HG03045 (cell line): ENCODE data around the gene NAPA.

ENCODE experiments used
- ATAC-seq: cut with Tn5 transposase; IDR thresholded peaks from one replicate; pipeline ENCODE4 v1.9.1; 2021; ENCODE audit warnings: mild to moderate bottlenecking, moderate library complexity; ENCODE audit not compliant: unreplicated experiment

NAPA gene

DNA sequence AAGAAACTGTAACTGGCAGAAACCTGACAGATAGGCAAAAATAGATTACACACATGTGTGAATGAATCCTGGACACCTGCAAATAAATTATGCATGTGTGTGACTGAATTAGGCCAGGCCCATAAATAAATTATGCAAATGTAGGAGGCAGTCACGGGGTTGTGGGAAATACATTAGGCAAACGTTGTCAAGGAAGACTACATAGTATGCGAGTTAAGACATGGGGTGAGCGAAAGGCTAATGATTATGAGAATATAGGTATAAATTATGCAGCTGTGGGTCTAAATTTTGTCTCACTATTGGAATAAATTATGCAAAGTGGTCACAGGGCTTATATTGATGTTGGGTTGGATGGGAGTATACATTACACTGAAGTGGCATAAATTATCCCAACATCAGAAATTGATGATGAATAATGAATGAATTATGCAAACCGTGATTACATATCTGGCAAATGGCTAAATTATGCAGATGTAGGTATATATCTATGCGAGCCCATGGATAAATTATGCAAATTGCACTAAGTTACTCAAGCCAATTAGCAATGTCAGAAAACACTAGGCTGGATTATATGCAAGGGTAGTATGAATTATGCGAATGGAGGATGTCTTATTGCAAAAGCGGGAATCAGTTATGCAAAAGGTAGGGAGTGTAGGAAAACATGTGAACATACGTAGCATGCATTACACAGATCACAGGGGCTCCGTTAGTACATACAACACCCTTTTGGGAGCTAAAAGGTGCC, 50.0 kb downstream of the NAPA start:
- no peak for ATAC-seq

DNA sequence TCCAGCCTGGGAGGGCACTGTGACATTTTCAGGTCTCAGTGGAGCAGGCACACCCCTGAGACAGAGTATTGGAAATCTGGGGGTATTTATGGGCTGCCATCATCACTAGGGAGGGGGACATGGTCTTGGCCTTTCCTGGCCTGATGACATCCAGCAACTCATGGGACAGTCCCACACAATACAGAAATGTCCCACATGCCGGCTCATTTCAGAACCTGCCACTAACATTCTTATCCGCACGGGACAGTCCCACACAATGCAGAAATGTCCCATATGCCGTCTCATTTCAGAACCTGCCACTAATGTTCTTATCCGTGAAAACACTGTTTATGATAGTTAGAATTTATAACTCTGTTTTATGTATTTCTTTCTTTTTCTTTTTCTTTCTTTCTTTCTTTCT, 53.0 kb downstream of the NAPA start:
- ATAC-seq = no peak

DNA sequence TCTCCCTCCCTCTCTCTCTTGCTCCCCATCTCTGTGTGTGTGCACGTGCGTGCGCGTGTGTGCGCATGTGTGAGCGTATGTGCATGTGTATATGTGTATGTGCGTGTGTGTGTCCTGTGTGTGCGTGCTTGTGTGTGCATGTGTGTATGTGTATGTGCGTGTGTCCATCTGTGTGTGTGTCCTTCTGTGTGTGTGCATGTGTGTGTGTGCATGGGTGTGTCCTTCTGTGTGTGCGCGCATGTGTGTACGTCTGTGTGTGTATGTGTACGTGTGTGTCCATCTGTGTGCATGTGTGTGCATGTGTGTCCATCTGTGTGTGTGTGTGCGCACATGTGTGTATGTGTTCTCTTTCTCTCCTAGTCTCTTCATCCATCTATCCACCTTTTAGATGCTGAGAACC, 55.4 kb downstream of the NAPA start:
- no peak for ATAC-seq

DNA sequence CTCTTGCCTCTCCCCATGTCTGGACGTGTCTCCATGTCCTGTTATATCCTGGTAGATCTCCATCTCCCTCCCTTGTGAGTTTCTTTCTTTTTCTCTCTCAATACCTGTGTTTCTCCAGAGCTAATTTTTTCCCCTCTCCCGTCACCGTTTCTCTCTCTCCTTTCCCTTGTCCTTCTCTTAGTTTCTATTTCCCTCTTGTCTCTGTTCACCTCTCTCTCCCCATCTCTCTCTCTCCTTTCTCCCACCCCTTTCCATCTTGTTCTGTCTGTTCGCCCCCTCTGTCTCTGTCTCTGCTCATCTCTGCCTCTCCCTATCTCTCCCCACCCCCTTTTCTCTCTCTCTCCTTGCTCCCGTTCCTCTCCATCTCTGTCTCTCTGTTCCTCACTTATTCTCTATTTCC, 56.2 kb downstream of the NAPA start:
- no peak for ATAC-seq

DNA sequence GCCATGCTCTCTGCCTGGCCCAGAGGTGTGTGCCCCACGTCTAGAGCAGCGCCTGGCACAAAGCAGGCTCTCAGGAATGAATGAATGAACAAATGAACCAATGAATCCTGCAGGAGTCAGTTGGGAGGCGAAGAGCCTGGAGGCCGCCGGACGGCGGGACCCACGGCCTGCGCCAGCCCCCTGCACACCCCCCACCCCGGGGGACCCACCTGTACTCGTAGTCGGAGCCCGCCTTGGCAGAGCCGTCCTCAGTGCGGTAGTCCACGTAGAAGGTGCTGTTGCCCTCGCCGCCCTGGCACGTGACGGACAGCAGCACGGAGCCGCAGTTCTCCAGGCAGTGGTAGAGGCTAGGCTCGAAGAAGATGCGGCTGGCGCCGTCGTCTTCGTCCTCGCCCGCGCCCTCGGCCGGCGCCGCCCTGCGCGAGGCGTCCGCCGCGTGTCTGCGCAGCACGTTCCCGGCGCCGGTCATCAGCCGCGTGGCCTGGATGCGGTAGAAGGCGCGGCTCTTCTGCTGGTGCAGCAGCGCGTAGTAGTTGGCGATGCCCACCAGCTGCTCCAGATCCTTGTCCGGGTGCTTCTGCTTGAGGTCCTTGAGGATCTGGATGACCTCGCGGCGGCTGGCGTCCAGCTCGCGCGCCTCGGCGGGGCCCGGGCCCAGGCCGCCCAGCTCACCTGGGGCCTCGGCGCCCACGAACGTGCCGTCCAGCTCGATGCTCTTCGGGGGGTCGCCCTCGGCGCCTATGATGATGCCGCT, 58.0 kb downstream of the NAPA start:
- no peak for ATAC-seq

DNA sequence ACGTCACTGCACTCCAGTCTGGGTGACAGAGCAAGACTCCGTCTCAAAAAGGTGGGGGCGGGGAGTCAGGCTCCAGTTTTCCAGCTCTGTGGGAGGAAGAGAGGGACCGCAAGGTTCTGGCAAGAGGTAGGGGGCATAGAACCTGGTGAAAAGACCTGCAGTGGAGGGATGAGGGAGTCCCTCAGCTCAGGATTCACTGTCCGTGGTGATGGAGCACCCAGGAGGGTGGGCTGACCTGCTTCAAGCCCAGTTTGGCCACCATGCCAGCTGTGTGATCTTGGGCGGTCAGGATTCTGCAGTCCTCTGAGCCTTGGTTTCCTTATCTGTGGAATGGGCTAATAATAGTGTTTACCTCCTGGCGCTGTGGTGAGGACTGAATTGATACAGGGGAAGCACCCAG, 64.4 kb downstream of the NAPA start:
- ATAC-seq = no peak

DNA sequence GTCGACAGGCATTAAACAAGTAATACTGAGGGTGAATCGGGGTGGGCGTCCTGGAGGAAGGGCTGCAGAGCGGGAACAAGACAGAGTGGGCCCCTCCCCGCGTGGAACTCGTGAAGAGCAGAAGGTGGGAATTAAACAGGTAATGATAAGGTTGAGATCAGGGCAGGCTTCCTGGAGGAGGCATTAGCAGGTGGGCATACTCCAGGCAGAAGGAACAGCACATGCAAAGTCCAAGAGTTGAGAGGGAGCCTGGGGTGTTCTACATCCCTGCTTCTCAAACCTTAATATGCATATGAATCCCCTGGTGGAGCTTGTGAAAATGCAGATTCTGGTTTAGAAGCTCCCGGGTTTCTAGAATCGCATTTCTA, 66.5 kb downstream of the NAPA start:
- ATAC-seq = no peak

DNA sequence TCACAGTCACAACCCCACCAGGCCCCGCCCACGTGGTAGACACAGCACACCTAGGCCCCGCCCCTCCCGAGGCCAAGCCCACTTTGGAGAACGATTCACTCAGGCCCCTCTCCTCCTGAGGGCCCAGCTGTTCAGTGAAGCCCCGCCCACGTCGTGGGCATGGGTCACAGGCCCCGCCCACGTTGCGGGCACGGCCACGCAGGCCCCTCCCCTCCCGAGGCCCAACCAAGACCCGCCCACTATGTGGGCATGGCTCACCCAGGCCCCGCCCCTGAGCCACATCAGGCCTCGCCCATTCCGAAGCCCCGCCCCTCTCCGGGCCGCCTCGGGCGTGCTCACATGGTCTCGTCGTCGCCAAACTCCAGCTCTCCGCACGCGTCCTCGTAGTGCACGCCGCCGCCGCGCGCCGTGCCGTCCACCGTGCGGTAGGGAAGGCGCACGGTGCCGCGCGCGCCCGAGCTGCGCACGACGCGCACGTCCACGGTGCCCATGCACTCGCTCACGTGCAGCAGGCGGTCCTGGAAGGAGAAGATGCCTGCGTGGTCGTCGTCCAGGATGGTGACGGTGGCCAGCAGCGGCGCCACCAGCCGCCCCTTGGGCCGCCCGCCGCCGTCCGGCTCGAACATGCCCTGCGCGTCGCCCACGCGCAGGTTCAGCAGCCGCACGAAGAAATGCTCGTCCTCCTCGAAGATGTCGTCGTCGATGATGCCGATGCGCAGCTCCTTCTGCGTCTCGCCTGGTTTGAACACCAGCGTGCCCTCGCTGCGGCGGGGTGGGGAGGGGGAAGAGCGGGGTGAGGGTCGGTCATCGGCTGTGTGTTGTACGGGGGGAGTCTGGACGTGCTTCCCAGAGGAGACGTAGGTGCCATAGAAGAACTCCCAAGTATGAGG, 67.1 kb downstream of the NAPA start:
- ATAC-seq = no peak

DNA sequence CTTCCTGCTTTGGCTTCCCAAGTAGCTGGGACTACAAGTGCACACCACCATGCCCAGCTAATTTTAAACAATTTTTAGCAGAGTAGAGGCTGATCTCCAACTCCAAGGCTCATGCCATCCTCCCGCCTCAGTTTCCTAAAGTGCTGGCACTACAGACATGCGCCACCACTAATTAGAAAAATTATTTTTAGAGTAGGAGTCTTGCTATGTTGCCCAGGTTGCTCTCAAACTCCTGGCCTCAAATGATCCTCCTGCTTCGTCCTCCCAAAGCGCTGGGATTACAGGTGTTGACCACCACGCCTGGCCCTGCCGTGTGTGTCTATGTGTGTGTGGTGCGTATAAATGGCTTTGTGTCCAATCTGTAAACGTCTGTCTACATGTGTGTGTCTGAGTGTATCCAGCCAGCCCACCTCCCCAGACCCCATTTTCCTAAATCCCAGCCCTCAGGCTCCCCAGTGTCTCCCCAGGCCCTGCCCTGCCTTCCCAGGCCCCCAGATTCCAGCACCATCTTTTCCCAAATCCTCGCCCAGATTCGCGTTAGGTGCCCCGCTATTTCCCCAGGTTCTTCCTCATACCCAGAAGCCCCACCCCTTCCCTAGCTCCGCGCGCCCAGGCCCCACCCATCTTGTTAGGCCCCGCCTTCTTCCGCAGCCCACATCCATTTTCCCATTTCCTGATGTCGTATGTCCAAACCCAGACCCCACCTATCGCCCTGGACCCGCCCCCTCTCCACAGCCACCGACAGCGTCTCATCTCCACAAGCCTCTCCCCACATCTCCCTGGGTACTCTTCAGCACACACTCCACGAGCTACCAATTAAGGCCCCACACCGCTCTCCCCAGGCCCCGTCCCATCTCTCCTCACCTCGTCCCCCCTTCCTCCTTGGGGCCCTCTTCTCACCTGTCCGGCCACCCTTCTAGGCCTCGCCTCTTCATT, 68.1 kb downstream of the NAPA start:
- ATAC-seq = no peak

DNA sequence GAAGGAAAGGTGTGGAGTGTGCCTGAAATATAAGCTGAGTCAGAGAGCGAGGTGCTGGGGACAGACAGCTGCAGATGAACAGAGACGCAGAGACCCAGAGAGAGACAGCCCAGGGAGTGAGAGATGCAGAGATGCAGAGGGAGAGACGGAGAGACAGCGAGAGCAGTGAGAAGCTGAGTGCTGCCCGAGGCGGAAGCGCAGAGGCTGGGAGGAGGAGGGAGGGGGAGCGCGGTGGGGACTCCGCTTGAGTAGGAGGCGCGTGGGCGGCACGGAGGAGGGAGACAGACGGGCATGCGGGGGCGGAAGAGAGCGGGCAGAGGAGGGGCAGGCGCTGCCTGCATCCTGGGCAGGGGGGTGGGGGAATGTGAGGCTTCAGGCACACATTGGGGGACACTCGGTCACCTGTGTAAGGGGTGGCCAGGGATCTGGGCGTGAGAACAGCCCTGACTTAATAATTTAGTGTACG, 68.9 kb downstream of the NAPA start:
- no peak for ATAC-seq

DNA sequence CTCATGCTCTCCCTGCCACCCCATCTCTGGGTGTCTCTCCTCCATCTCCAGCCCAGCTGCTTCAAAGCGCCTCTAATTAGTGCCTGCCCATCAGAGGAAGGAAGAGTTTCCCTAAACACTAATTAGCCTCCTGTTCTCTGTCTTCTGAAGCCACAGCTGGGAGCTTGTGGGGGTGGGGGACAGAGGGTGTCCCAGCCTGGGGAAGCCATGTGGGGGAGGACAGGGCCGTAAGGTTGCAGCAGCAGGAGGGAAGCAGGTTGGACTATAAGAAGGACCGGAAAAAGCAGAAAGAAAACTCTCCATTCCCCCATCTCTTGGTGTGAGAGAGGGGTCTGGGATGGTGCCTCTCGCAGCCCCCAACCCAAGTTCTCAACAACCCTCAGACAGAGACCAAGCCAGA, 69.3 kb downstream of the NAPA start:
- ATAC-seq = no peak

DNA sequence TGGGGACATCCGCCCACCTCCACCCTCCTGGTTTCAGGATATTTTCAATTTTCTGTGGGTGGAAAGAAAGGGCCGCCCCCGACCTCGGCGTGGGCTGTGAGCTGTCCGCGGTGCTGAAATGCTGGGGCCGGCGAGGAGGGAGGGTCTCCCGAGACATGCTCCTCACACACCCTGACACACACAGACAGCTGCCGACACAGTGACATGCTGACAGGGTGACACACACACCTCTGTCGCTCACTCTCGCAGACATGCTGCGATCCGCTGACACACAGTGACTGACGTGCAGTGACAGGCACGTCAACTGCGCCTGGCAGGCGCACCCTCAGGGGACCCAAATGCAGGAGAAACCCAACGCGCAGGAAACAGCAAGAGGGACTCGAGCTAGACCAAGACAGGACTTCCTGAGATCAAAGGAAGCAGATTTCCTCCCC, 70.5 kb downstream of the NAPA start:
- no peak for ATAC-seq

DNA sequence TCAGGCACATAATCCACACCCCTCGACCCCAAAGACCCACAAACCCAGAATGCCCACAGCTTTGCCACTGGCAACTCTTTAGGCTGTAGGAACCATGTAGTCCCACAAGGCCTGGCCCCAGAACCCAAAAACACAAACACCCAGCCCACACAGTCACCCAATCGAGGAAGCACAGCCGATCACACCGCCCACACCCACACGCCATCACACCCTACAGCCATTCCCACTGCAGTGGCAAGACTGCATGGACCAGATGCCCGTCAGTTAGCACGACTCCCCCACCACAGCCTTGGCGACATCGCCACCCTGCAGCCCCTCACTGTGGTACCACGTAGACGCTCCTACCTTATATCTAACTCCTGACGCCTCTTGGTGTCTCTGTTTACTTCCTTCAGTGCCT, 71.5 kb downstream of the NAPA start:
- ATAC-seq = no peak

DNA sequence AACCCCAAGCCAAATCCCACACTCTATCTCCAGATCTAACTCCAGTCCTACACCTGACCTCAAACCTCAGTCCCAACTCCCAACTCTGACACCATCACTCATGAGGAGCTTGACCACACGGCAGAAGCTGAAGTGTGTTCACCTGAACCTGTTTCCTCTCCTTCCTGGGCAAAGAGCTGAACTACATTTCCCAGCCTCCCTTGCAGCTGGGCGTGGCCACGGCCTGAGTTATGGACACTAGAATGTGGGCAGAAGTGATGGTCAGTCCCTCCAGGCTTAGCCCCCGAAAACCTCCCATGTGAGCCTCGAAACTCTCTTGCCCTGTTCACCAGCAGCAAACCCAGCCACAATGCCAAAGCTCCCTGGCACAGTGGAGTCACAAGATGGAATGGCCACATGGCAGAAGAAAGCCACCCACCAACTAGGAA, 76.1 kb downstream of the NAPA start:
- no peak for ATAC-seq
